Right lung (tissue), 10 donors: ENCODE results near the gene NDUFA1. TPM values are rescaled to one million over a fixed set of nuclear protein-coding genes. Genes with fewer than 3 reads are reported as not detected.
"Not testable (repeated sequence)": the region's sequence is repeated elsewhere in the genome, so short reads cannot be mapped to it uniquely, and the experiment has no call there.

Experiments used
- DNase-seq, 2 donors: peaks; one replicate each; pipeline ENCODE4 v3.0.0-alpha.2; 2013
- long read RNA-seq, 8 donors: transcript quantifications; one replicate each; lab custom pipeline, GENCODE V29; 2026
- polyA plus RNA-seq, 5 donors: library from polyadenylated mRNA; unstranded; fragments of 120-200 nt; gene quantifications; one replicate each; pipeline versions ENCODE4 v1.2.1 to v1.2.3, GENCODE V29; 2013; ENCODE audit warnings: inconsistent platforms in 1 of 5, low replicate concordance in 1 of 5; ENCODE audit not compliant: insufficient read length in 5 of 5, insufficient read depth in 1 of 5

Gene NDUFA1
- 10 to 100 TPM; 74.3 to 99.1 (median 85.9) TPM for polyA plus RNA-seq
- long read RNA-seq, donor 1, transcript NDUFA1-201 (3 exons, 766 nt): major isoform, 305 of 324 reads
- long read RNA-seq, donor 1, partial matches to known transcripts: 19 of 324 reads
- long read RNA-seq, donor 1, other reads (novel, unspliced or antisense): 0 of 324 reads
- long read RNA-seq, donor 2, transcript NDUFA1-201 (3 exons, 766 nt): major isoform, 136 of 141 reads
- long read RNA-seq, donor 2, partial matches to known transcripts: 5 of 141 reads
- long read RNA-seq, donor 2, other reads (novel, unspliced or antisense): 0 of 141 reads
- long read RNA-seq, donor 3, transcript NDUFA1-201 (3 exons, 766 nt): major isoform, 188 of 202 reads
- long read RNA-seq, donor 3, partial matches to known transcripts: 14 of 202 reads
- long read RNA-seq, donor 3, other reads (novel, unspliced or antisense): 0 of 202 reads
- long read RNA-seq, donor 4, transcript NDUFA1-201 (3 exons, 766 nt): major isoform, 128 of 133 reads
- long read RNA-seq, donor 4, partial matches to known transcripts: 5 of 133 reads
- long read RNA-seq, donor 4, other reads (novel, unspliced or antisense): 0 of 133 reads
- long read RNA-seq, donor 5, transcript NDUFA1-201 (3 exons, 766 nt): major isoform, 309 of 320 reads
- long read RNA-seq, donor 5, partial matches to known transcripts: 11 of 320 reads
- long read RNA-seq, donor 5, other reads (novel, unspliced or antisense): 0 of 320 reads
- long read RNA-seq, donor 6, transcript NDUFA1-201 (3 exons, 766 nt): major isoform, 239 of 244 reads
- long read RNA-seq, donor 6, partial matches to known transcripts: 5 of 244 reads
- long read RNA-seq, donor 6, other reads (novel, unspliced or antisense): 0 of 244 reads
- long read RNA-seq, donor 7, transcript NDUFA1-201 (3 exons, 766 nt): major isoform, 136 of 136 reads
- long read RNA-seq, donor 7, partial matches to known transcripts: 0 of 136 reads
- long read RNA-seq, donor 7, other reads (novel, unspliced or antisense): 0 of 136 reads
- long read RNA-seq, donor 8, transcript NDUFA1-201 (3 exons, 766 nt): major isoform, 87 of 87 reads
- long read RNA-seq, donor 8, partial matches to known transcripts: 0 of 87 reads
- long read RNA-seq, donor 8, other reads (novel, unspliced or antisense): 0 of 87 reads

GRCh38 chrX:119871599-119872395 is at the start of gene NDUFA1, which contains the start of gene RNF113A:
TSS of gene NDUFA1 (plus strand) at chrX:119871832. CDS start at chrX:119871912, 80 bp downstream.
TSS of gene RNF113A (minus strand) at chrX:119871733. CDS start at chrX:119871613, 120 bp downstream.
- peak; percentile 77 to 80 for DNase-seq

GRCh38 chrX:119824221-119824620 is 47.4 kb upstream of the NDUFA1 start:
- not testable (repeated sequence) for DNase-seq

- peak; percentile 18 to 40 for DNase-seq
Observed at GRCh38 chrX:119826399-119826959, 45.2 kb upstream of the NDUFA1 start.

- DNase-seq: no peak
Observed at GRCh38 chrX:119828446-119828845, 43.2 kb upstream of the NDUFA1 start.

- no peak for DNase-seq
Observed at GRCh38 chrX:119833905-119834304, 37.7 kb upstream of the NDUFA1 start.

- peak; percentile 92 to 94 for DNase-seq
Observed at GRCh38 chrX:119852382-119853353, 19.0 kb upstream of the NDUFA1 start, which contains the start of gene UPF3B. TSS of gene UPF3B (minus strand) at chrX:119852963. CDS start at chrX:119852928, 35 bp downstream.

GRCh38 chrX:119853444-119853843 is 18.2 kb upstream of the NDUFA1 start:
- no peak for DNase-seq

GRCh38 chrX:119870626-119871131 is 953 bp upstream of the NDUFA1 start:
- DNase-seq: peak; percentile 6 to 13

GRCh38 chrX:119871245-119871598 is 410 bp upstream of the NDUFA1 start:
- no peak for DNase-seq

- DNase-seq: no peak
Observed at GRCh38 chrX:119878740-119879139, 7.1 kb downstream of the NDUFA1 start.

GRCh38 chrX:119880076-119880475 is 8.4 kb downstream of the NDUFA1 start:
- no peak for DNase-seq

GRCh38 chrX:119880552-119881437 is 9.2 kb downstream of the NDUFA1 start:
- DNase-seq: peak in 1 of 2 donors; percentile 9

- no peak for DNase-seq
Observed at GRCh38 chrX:119885554-119886428, 14.2 kb downstream of the NDUFA1 start.

GRCh38 chrX:119887721-119888425 is 16.2 kb downstream of the NDUFA1 start:
- peak in 1 of 2 donors; percentile 10 for DNase-seq

- not testable (repeated sequence) for DNase-seq
Observed at GRCh38 chrX:119890626-119891025, 19.0 kb downstream of the NDUFA1 start.
